RCC 7860 (cell line): Measurements from ENCODE around the gene RO60.

ENCODE experiments used
- DNase-seq: peaks from one replicate; pipeline ENCODE4 v3.0.0-alpha.2; 2015; ENCODE audit warnings: low spot score
- FAIRE-seq: peaks from 2 replicates; lab custom pipeline; 2012; peaks lifted over from hg19 to GRCh38; lab: Jason Lieb, UNC

RO60 gene

DNA sequence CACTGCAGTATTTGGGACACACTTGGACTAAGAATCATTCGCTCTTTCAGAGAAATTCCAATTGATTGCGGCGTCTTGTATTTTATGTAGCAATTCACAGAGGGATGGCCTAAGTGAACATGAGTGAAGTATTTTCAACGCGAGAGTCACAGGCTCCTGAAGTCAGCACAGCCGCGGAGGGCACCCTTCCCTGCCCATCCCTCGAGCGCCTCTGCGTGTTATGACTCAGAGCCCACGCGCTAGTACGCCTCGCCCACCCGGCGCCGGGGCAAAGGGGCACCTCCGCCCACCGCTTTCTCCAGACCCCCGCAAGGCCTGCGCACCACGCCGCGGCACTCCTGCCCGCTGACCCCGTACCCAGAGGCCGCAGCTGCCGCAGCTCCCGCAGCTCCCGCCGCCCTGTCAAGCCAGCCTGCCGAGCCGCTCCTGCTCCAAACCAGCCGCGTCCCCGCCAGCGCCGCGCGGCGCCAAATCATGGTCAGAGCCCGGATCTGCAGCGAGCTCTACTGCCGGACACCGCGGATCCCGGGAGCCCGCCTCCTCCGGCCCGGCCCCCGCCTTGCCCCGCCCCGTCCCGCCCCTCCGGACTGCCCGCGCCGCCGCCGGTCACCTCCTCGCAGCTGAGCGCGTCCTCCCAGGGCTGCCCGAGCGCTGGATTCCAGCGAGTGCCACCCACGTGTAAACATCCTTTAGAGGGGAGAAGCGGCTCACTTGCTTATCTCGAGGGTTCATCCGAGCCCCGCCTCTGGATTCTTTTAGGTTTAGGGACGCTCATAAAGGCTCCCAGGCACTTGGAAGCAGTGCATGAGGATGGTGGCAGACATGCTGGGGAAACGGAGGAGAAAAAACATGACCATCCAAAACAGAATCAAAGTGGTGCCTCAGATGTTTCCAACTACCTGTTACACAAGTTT is 45.8 kb downstream of the RO60 start, which contains the start of gene GLRX2:
Gene GLRX2, minus strand, starts transcription at position 508 of the 914 bp plus-strand sequence. Its CDS starts 32 bp downstream, at position 476.
- FAIRE-seq (no peak), DNase-seq (peak; percentile 79)

DNA sequence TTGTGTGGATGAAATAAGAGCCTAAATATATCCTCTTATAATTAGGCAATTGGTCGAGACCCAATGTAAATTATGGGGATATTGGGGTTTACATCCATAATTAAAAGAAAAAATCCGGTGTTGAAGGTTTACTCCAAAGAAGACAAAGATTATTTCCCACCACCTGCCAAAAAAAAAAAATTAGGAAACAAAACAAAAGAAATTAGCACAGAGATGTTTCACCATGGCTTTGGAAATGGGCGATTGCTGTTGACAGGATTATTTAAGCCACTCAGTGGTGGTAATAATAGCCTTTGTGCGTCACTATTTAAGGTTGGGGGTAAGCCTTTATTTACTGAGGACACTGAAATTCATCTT is 46.4 kb downstream of the RO60 start:
- FAIRE-seq, result no peak
- no peak for DNase-seq

DNA sequence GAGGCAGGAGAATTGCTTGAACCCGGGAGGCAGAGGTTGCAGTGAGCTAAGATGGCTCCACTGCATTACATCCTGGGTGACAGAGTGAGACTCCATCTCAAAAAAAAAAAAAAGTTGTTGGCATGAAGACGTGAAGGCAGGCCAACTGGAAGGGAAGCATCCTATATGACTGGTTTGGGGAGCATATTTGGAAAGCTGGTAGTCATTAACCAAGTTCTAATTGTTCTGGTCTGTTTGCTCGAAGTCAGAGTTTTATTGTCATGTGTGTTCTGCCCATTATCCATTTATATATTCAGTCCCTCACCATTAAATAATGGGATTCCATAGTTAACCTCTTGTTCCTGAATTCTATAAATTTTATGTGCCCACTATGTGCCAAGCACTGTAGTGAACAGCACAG is 49.1 kb downstream of the RO60 start:
- FAIRE-seq, result no peak
- DNase-seq, result no peak
